Endothelial cell of umbilical vein (primary cell): Measurements from ENCODE around the gene JADE1. TPM values are rescaled to one million over a fixed set of nuclear protein-coding genes. Genes with fewer than 3 reads are reported as not detected.

ENCODE experiments used
- BruUV-seq: library from RNA; stranded (reverse); fragments of 400-500 nt; replicated peaks from 2 replicates; lab custom pipeline; 2021; lab: Mats Ljungman, UMichigan
- CTCF ChIA-PET: fragments of 300-600, 350-600 bp; sonication (Branson Sonifier 250); formaldehyde crosslinking; loops from one replicate; lab custom pipeline; 2021; ENCODE audit warnings: antibody characterized with exemption, inconsistent platforms; lab: Charles Lee
- POLR2A ChIA-PET: fragments of 300-600, 350-600 bp; sonication (Branson Sonifier 250); formaldehyde crosslinking; loops from one replicate; lab custom pipeline; 2021; ENCODE audit warnings: antibody characterized with exemption, inconsistent platforms; lab: Charles Lee
- DNase-seq: peaks from one replicate; pipeline ENCODE4 v3.0.0-alpha.2; 2011; ENCODE audit warnings: low read depth, low spot score
- FAIRE-seq: peaks from 2 replicates; lab custom pipeline; 2011; peaks lifted over from hg19 to GRCh38; lab: Jason Lieb, UNC
- H2AFZ ChIP-seq: 2 replicates; pipeline ENCODE4 v1.6.0; 2012; ENCODE audit warnings: low read depth, low read length, control low read depth, inconsistent platforms
- H3K27ac ChIP-seq: 2 replicates; pipeline ENCODE4 v1.5.1; 2011; ENCODE audit warnings: low read depth, mild to moderate bottlenecking, control low read depth, low read length, moderate library complexity; ENCODE audit not compliant: insufficient read depth
- H3K27me3 ChIP-seq, 2 experiments: 2 replicates each; pipeline versions ENCODE4 v1.6.0 to v1.6.1; 2011; ENCODE audit warnings: low read length in 2 of 2, mixed read lengths in 1 of 2; ENCODE audit not compliant: control insufficient read depth in 2 of 2, insufficient read depth in 2 of 2
- H3K36me3 ChIP-seq, 2 experiments: 2 replicates in 1 of 2; 3 replicates in 1 of 2; pipeline ENCODE4 v1.5.1; 2011; ENCODE audit warnings: low read length in 2 of 2, mild to moderate bottlenecking in 1 of 2, moderate library complexity in 1 of 2; ENCODE audit not compliant: control insufficient read depth in 2 of 2, insufficient read depth in 2 of 2; ENCODE audit errors: extremely low read depth in 1 of 2
- H3K4me1 ChIP-seq: 3 replicates; pipeline ENCODE4 v1.5.1; 2011; ENCODE audit warnings: mild to moderate bottlenecking, low read length; ENCODE audit not compliant: control insufficient read depth, insufficient read depth; ENCODE audit errors: extremely low read depth
- H3K4me2 ChIP-seq: 2 replicates; pipeline ENCODE4 v1.6.1; 2011; ENCODE audit warnings: low read length, control low read depth, mixed read lengths; ENCODE audit not compliant: insufficient read depth
- H3K4me3 ChIP-seq, 3 experiments: fragments of 200-600 bp in 1 of 3; sonication (generic), shearing (Covaris generic) in 1 of 3; replicated peaks in 1 of 3; 2 replicates each; pipeline ENCODE4 v1.5.1; 2011 to 2016; ENCODE audit warnings: control low read depth in 3 of 3, low read length in 3 of 3, mild to moderate bottlenecking in 2 of 3, inconsistent platforms in 1 of 3, low read depth in 1 of 3, moderate library complexity in 1 of 3; ENCODE audit not compliant: insufficient read depth in 1 of 3
- H3K79me2 ChIP-seq: 2 replicates; pipeline ENCODE4 v1.6.0; 2012; ENCODE audit warnings: low read length, inconsistent platforms; ENCODE audit not compliant: control insufficient read depth, insufficient read depth
- H3K9ac ChIP-seq: replicated peaks from 2 replicates; pipeline ENCODE3; 2011; ENCODE audit warnings: low read length, control low read depth; ENCODE audit not compliant: insufficient read depth; ENCODE audit errors: extremely low read depth
- H3K9me1 ChIP-seq: replicated peaks from 3 replicates; pipeline ENCODE4 v1.6.0; 2011; ENCODE audit warnings: mild to moderate bottlenecking, low read length; ENCODE audit not compliant: control insufficient read depth, insufficient read depth; ENCODE audit errors: extremely low read depth
- H3K9me3 ChIP-seq: replicated peaks from 2 replicates; pipeline ENCODE4 v1.5.1; 2012; ENCODE audit warnings: low read length, inconsistent platforms; ENCODE audit not compliant: control insufficient read depth, insufficient read depth
- H4K20me1 ChIP-seq: replicated peaks from 2 replicates; pipeline ENCODE3; 2011; ENCODE audit warnings: mild to moderate bottlenecking, low read length; ENCODE audit not compliant: control insufficient read depth, insufficient read depth; ENCODE audit errors: extremely low read depth
- EZH2 ChIP-seq: IDR thresholded peaks from 2 replicates; pipeline ENCODE4 v1.6.1; 2012; ENCODE audit warnings: borderline replicate concordance, low read depth, mild to moderate bottlenecking, moderate library complexity, low read length, inconsistent platforms; ENCODE audit not compliant: severe bottlenecking
- FOS ChIP-seq: IDR thresholded peaks from 2 replicates; pipeline ENCODE4 v1.6.1; 2011; ENCODE audit warnings: mild to moderate bottlenecking, low read length, moderate library complexity, borderline replicate concordance; ENCODE audit not compliant: insufficient read depth
- GATA2 ChIP-seq: IDR thresholded peaks from 2 replicates; pipeline ENCODE4 v1.7.0; 2011; ENCODE audit warnings: low read depth, mild to moderate bottlenecking, moderate library complexity, mixed read lengths, low read length; ENCODE audit not compliant: insufficient read length, insufficient read depth
- JUN ChIP-seq: IDR thresholded peaks from 2 replicates; pipeline ENCODE4 v1.6.1; 2011; ENCODE audit warnings: borderline replicate concordance, low read depth; ENCODE audit not compliant: insufficient read length, insufficient read depth
- MAX ChIP-seq: IDR thresholded peaks from 2 replicates; pipeline ENCODE4 v1.6.1; 2011; ENCODE audit not compliant: insufficient read depth, insufficient read length
- MYC ChIP-seq: IDR thresholded peaks from one replicate; pipeline ENCODE4 v1.6.1; 2011; ENCODE audit warnings: mild to moderate bottlenecking, low read depth, low read length
- POLR2A ChIP-seq: IDR thresholded peaks from 2 replicates; pipeline ENCODE4 v1.6.1; 2012; ENCODE audit warnings: low read depth, mild to moderate bottlenecking, control low read depth, low read length
- POLR2AphosphoS5 ChIP-seq: IDR thresholded peaks from 2 replicates; pipeline ENCODE4 v1.6.1; 2012; ENCODE audit warnings: low read depth, mild to moderate bottlenecking, control low read depth, low read length, moderate library complexity; ENCODE audit not compliant: insufficient read depth
- dilution Hi-C: fragments of 300-500 bp; cut with MboI; formaldehyde crosslinking; loops from one replicate; pipeline ENCODE4 v1.15.0; 2019; ENCODE audit warnings: low sequenced_read_pairs; ENCODE audit not compliant: extremely low pct_ligation_motif_present
- intact Hi-C: fragments of 100-400 bp; cut with micrococcal nuclease; formaldehyde crosslinking; loops from one replicate; pipeline ENCODE4 v1.10.0; 2022
- polyA plus RNA-seq, 4 experiments: library from polyadenylated mRNA; depleted of rRNA in 3 of 4; stranded (reverse) in 3 of 4; unstranded in 1 of 4; fragments of >200 nt; gene quantifications; 2 replicates each; pipeline versions ENCODE4 v1.2.1 to v1.2.3, GENCODE V29; 2011 to 2012; ENCODE audit warnings: missing spikeins in 1 of 4
- total RNA-seq: library from RNA; stranded (reverse); gene quantifications from 2 replicates; pipeline ENCODE4 v1.2.3, GENCODE V29; 2021
- TF ChIP-seq, protein P1 (sequence below), 2 donors: IDR thresholded peaks; 1 replicate in 1 of 2; 2 replicates in 1 of 2; pipeline ENCODE4 v1.5.1; 2011; ENCODE audit warnings: low read length in 2 of 2, mild to moderate bottlenecking in 2 of 2, moderate library complexity in 2 of 2, control low read depth in 1 of 2, inconsistent platforms in 1 of 2, low read depth in 1 of 2; ENCODE audit not compliant: insufficient read depth in 1 of 2; ENCODE audit errors: extremely low read depth in 1 of 2

The JADE1 gene
- total and polyA plus RNA-seq, 2 donors (not counting 3 experiments of a cell fraction or from before 2014, with no cell fraction given), result 13.6 to 45.6 TPM

DNA sequence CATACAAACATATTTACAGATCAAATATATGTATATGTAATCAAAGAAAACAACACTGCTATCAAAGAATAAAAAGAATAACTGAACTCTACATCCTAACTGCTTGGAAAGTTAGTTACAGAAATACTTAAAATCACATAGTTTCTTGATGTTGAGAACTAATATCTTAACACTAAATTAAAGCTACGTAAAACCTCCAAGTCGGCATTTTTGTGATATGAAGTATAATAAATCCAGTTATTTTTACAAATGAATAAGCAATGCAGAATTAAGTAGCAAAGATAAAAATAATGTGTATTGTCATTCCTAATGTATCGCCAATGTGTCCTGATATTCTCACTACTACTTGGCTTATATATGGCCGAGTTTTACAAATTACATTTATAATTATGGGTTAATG is 68.4 kb downstream of the JADE1 start:
- Histone ChIP-seq H3K27ac (no peak overlapping the region), H3K27me3 (no peaks in the 10 kb centered on the region), H4K20me1 (no peaks in the 10 kb centered on the region), H3K9me1 (no peaks in the 10 kb centered on the region), H3K4me2 (no peak overlapping the region), H3K4me3 (no peak overlapping the region), H2AFZ (no peak overlapping the region), H3K36me3 (no peaks in the 10 kb centered on the region), H3K79me2 (no peaks in the 10 kb centered on the region), H3K4me1 (no peaks in the 10 kb centered on the region), H3K9ac (no peak overlapping the region), H3K9me3 (no peaks in the 10 kb centered on the region)
- intact Hi-C loops, result no loop called here
- no TSS peak for BruUV-seq
- POLR2A ChIA-PET, result no interaction called here
- dilution Hi-C loops, result no loop called here
- no peak for TF ChIP-seq GATA2
- DNase-seq (no peak), FAIRE-seq (no peak)
- CTCF ChIA-PET, result interaction anchor here (0.5 kb wide), 1 partner anchor 363 kb away, joined by 3 read pairs; no protein-coding TSS in a partner anchor

GRCh38 chr4:128879283-128879682 is 69.8 kb downstream of the JADE1 start:
- no peaks in the 10 kb centered on the region for H3K9me3 ChIP-seq
- H3K27ac ChIP-seq, result no peak overlapping the region
- ChIA-PET CTCF (no interaction called here), POLR2A (no interaction called here)
- no TSS peak for BruUV-seq
- FAIRE-seq (no peak), DNase-seq (no peak)
- H4K20me1 ChIP-seq, result no peaks in the 10 kb centered on the region
- no peaks in the 10 kb centered on the region for H3K27me3 ChIP-seq
- no peak overlapping the region for H2AFZ ChIP-seq
- dilution Hi-C loops (no loop called here), intact Hi-C loops (no loop called here)
- H3K36me3 ChIP-seq, result no peaks in the 10 kb centered on the region
- TF ChIP-seq MYC (no peak), EZH2 (no peak), POLR2AphosphoS5 (no peak), POLR2A (no peak), JUN (no peak), FOS (no peak), GATA2 (no peak), MAX (no peak)
- TF ChIP-seq, protein P1, sequence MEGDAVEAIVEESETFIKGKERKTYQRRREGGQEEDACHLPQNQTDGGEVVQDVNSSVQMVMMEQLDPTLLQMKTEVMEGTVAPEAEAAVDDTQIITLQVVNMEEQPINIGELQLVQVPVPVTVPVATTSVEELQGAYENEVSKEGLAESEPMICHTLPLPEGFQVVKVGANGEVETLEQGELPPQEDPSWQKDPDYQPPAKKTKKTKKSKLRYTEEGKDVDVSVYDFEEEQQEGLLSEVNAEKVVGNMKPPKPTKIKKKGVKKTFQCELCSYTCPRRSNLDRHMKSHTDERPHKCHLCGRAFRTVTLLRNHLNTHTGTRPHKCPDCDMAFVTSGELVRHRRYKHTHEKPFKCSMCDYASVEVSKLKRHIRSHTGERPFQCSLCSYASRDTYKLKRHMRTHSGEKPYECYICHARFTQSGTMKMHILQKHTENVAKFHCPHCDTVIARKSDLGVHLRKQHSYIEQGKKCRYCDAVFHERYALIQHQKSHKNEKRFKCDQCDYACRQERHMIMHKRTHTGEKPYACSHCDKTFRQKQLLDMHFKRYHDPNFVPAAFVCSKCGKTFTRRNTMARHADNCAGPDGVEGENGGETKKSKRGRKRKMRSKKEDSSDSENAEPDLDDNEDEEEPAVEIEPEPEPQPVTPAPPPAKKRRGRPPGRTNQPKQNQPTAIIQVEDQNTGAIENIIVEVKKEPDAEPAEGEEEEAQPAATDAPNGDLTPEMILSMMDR (IDR thresholded peaks at IDR 0.05; ENCODE audit: extremely low read depth in 1 of 2, insufficient read depth in 1 of 2, low read depth in 1 of 2, low read length in 2 of 2), result no peak
- no peak overlapping the region for H3K4me3 ChIP-seq
- no peaks in the 10 kb centered on the region for H3K9me1 ChIP-seq
- no peaks in the 10 kb centered on the region for H3K79me2 ChIP-seq
- no peak overlapping the region for H3K4me2 ChIP-seq
- H3K4me1 ChIP-seq, result no peaks in the 10 kb centered on the region
- H3K9ac ChIP-seq, result no peak overlapping the region
